HepG2 (cell line): Measurements from ENCODE around the gene C14orf119. TPM values are rescaled to one million over a fixed set of nuclear protein-coding genes. Genes with fewer than 3 reads are reported as not detected.

Experiments used
- BORCS8-MEF2B ChIP-seq: sonication (generic); formaldehyde crosslinking; IDR thresholded peaks from 2 replicates; pipeline ENCODE4 v1.8.0; 2022; ENCODE audit warnings: mild to moderate bottlenecking, missing genetic modification reagents
- ERF ChIP-seq: IDR thresholded peaks from 2 replicates; pipeline ENCODE4 v1.6.1; 2018; ENCODE audit warnings: missing biosample characterization, missing genetic modification reagents
- GABPB1 ChIP-seq: IDR thresholded peaks from 2 replicates; pipeline ENCODE4 v1.6.1; 2016; ENCODE audit warnings: mild to moderate bottlenecking, missing genetic modification reagents, moderate library complexity, missing compliant biosample characterization
- HMGA1 ChIP-seq: sonication (generic); formaldehyde crosslinking; conservative IDR thresholded peaks from 2 replicates; pipeline ENCODE4 v1.4.0; 2020; ENCODE audit warnings: missing genetic modification reagents
- REPIN1 ChIP-seq: sonication (generic); formaldehyde crosslinking; IDR thresholded peaks from 2 replicates; pipeline ENCODE4 v1.8.0; 2022; ENCODE audit warnings: missing genetic modification reagents, low read depth, mild to moderate bottlenecking, borderline replicate concordance
- SOX13 ChIP-seq, 3 experiments: fragments of 450-650 bp in 1 of 3; sonication (generic) in 1 of 3; formaldehyde crosslinking in 1 of 3; IDR thresholded peaks in 2 of 3; conservative IDR thresholded peaks in 1 of 3; 2 replicates each; pipeline versions ENCODE4 v1.5.0 to v1.6.1; 2016 to 2020; ENCODE audit warnings: antibody characterized with exemption in 1 of 3, mild to moderate bottlenecking in 1 of 3, missing compliant biosample characterization in 1 of 3, missing genetic modification reagents in 1 of 3, moderate library complexity in 1 of 3
- SYNCRIP ChIP-seq: fragments of 200-400 bp; formaldehyde crosslinking; IDR thresholded peaks from 2 replicates; pipeline ENCODE4 v1.6.1; 2018; ENCODE audit warnings: mild to moderate bottlenecking, low read depth, low read length; ENCODE audit not compliant: insufficient read depth
- TEAD3 ChIP-seq: optimal IDR thresholded peaks from 2 replicates; pipeline ENCODE3; 2016; ENCODE audit warnings: borderline replicate concordance
- TRAFD1 ChIP-seq: sonication (generic); formaldehyde crosslinking; IDR thresholded peaks from 2 replicates; pipeline ENCODE4 v1.5.1; 2020; ENCODE audit warnings: missing genetic modification reagents, mild to moderate bottlenecking, borderline replicate concordance
- ZBTB39 ChIP-seq: sonication (generic); formaldehyde crosslinking; IDR thresholded peaks from 2 replicates; pipeline ENCODE4 v1.5.0; 2020; ENCODE audit warnings: missing genetic modification reagents
- ZKSCAN8 ChIP-seq: IDR thresholded peaks from 2 replicates; pipeline ENCODE4 v1.6.1; 2016; ENCODE audit warnings: borderline replicate concordance, missing genetic modification reagents, missing compliant biosample characterization
- ZNF160 ChIP-seq: sonication (generic); formaldehyde crosslinking; IDR thresholded peaks from 2 replicates; pipeline ENCODE4 v1.8.0; 2022; ENCODE audit warnings: mild to moderate bottlenecking, inconsistent platforms, missing genetic modification reagents
- ZNF33B ChIP-seq: sonication (generic); formaldehyde crosslinking; IDR thresholded peaks from 2 replicates; pipeline ENCODE4 v1.5.1; 2020; ENCODE audit warnings: mild to moderate bottlenecking, missing genetic modification reagents
- ZNF354B ChIP-seq: sonication (generic); formaldehyde crosslinking; IDR thresholded peaks from 2 replicates; pipeline ENCODE4 v1.8.0; 2022; ENCODE audit warnings: mild to moderate bottlenecking, missing genetic modification reagents
- ZNF572 ChIP-seq: sonication (generic); formaldehyde crosslinking; IDR thresholded peaks from 2 replicates; pipeline ENCODE4 v1.5.1; 2020; ENCODE audit warnings: mild to moderate bottlenecking, missing genetic modification reagents
- ZNF75D ChIP-seq: sonication (generic); formaldehyde crosslinking; IDR thresholded peaks from 2 replicates; pipeline ENCODE4 v1.8.1; 2023; ENCODE audit warnings: missing genetic modification reagents, mild to moderate bottlenecking, borderline replicate concordance
- ZNF781 ChIP-seq: sonication (generic); formaldehyde crosslinking; IDR thresholded peaks from 2 replicates; pipeline ENCODE4 v1.5.1; 2020; ENCODE audit warnings: borderline replicate concordance, mild to moderate bottlenecking, missing genetic modification reagents; ENCODE audit errors: not compliant biosample characterization
- ZNF784 ChIP-seq: sonication (generic); formaldehyde crosslinking; IDR thresholded peaks from 2 replicates; pipeline ENCODE4 v1.5.1; 2020; ENCODE audit warnings: missing genetic modification reagents, mild to moderate bottlenecking, borderline replicate concordance
- polyA plus RNA-seq, 8 experiments: library from polyadenylated mRNA; depleted of rRNA in 3 of 8; stranded (reverse) in 7 of 8; unstranded in 1 of 8; fragments of >200 nt; fragmentation: Illumina TruSeq in 4 of 8; extraction: Trizol in 4 of 8; gene quantifications; 2 replicates each; pipeline versions ENCODE4 v1.2.1 to v1.2.3, GENCODE V29; 2011 to 2016; ENCODE audit warnings: low read depth in 4 of 8, missing spikeins in 1 of 8, mixed read lengths in 1 of 8; ENCODE audit not compliant: insufficient read depth in 1 of 8
- total RNA-seq, 5 experiments: library from RNA; depleted of rRNA; stranded (reverse); fragments of >200 nt; fragmentation: Illumina TruSeq; extraction: Trizol; gene quantifications; 2 replicates each; pipeline ENCODE4 v1.2.3, GENCODE V29; 2016; ENCODE audit warnings: low read depth in 1 of 5

Gene C14orf119
- total and polyA plus RNA-seq, 2 of the 13 experiments (the other 11 are each of a cell fraction or from before 2014, with no cell fraction given): 117 to 206 TPM

- no peak for TF ChIP-seq ZBTB39 (CRISPR knock-in tag)
- TF ChIP-seq TRAFD1: no peak
- no peak for TF ChIP-seq ZNF354B (CRISPR knock-in tag)
- TF ChIP-seq TEAD3 (CRISPR knock-in tag): peak; percentile 16
- peak; percentile 47; the same call in 1 of the 2 replicates for TF ChIP-seq BORCS8-MEF2B (CRISPR knock-in tag)
- no peak for TF ChIP-seq ZNF160 (CRISPR knock-in tag)
- no peak for TF ChIP-seq SOX13 (IDR thresholded peaks at IDR 0.05)
- no peak for TF ChIP-seq SOX13 (CRISPR knock-in tag; conservative IDR thresholded peaks at IDR 0.05 in 1 of 2, IDR thresholded peaks at IDR 0.05 in 1 of 2)
- TF ChIP-seq ZKSCAN8 (CRISPR knock-in tag): no peak
- TF ChIP-seq REPIN1 (CRISPR knock-in tag): 0 out of 2 replicates have a peak, but pooled peaks have one; percentile 1
- TF ChIP-seq ZNF33B (CRISPR knock-in tag): 0 out of 2 replicates have a peak, but pooled peaks have one; percentile 16
- TF ChIP-seq ZNF572 (CRISPR knock-in tag): 0 out of 2 replicates have a peak, but pooled peaks have one; percentile 11
- no peak for TF ChIP-seq SYNCRIP
- no peak for TF ChIP-seq ZNF784 (CRISPR knock-in tag)
- TF ChIP-seq ZNF75D (CRISPR knock-in tag): no peak
- no peak for TF ChIP-seq GABPB1 (CRISPR knock-in tag)
- TF ChIP-seq ZNF781 (CRISPR knock-in tag): no peak
- TF ChIP-seq ERF (CRISPR knock-in tag): no peak
- TF ChIP-seq HMGA1 (CRISPR knock-in tag): no peak
Observed at GRCh38 chr14:23055621-23056144, 39.6 kb upstream of the C14orf119 start (continued).
